Nephron (organoid): Measurements from ENCODE around the gene LSM14A.
A peak's percentile ranks its signal among the peaks of the same experiment; 100 is the strongest.

Source experiments
- H3K27ac Mint-ChIP-seq, 3 experiments: 2 replicates each; pipeline ENCODE4 v1.8.0; 2020; ENCODE audit warnings: mixed read lengths in 3 of 3, mild to moderate bottlenecking in 2 of 3, moderate library complexity in 1 of 3
- H3K27me3 Mint-ChIP-seq: 2 replicates; pipeline ENCODE4 v1.8.0; 2021; ENCODE audit warnings: low read depth, mild to moderate bottlenecking, moderate library complexity, mixed read lengths
- H3K36me3 Mint-ChIP-seq: 2 replicates; pipeline ENCODE4 v1.8.0; 2020; ENCODE audit warnings: low read depth, mixed read lengths
- H3K4me1 Mint-ChIP-seq: 2 replicates; pipeline ENCODE4 v1.8.0; 2020; ENCODE audit warnings: mixed read lengths
- H3K4me3 Mint-ChIP-seq, 3 experiments: 2 replicates each; pipeline ENCODE4 v1.8.0; 2020; ENCODE audit warnings: mild to moderate bottlenecking in 3 of 3, mixed read lengths in 3 of 3, moderate library complexity in 2 of 3
- H3K9me3 Mint-ChIP-seq: 2 replicates; pipeline ENCODE4 v1.8.0; 2020; ENCODE audit warnings: mixed read lengths
- CTCF ChIP-seq, 3 experiments: fragments of 200-600 bp; sonication (generic); IDR thresholded peaks; one replicate each; pipeline ENCODE4 v1.5.0; 2021; ENCODE audit warnings: antibody characterized with exemption in 3 of 3; ENCODE audit not compliant: unreplicated experiment in 3 of 3

The LSM14A gene

DNA sequence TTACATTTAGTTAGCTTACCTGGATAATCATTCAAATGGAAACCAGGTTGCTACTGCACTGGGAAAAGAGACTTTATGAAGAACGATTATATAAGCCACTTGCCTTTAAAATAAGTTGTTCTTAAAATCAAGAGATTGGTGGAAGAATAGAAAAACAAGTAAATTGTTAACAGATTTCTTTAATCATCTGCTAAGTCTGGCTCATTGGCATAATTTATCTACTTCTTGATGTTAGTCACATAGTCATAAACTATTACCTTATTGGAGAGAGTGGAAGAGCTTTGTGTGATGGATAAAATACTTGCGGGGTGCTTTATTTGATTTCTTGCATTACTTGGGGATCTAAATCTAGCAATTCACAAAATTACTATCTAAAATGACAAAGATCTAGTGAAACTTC lies 6.8 kb downstream of the LSM14A start:
- Mint-ChIP-seq H3K27me3 (no peaks in the 10 kb centered on the region), H3K27ac (peak overlapping the region; percentile 54 to 88 (median 67)), H3K36me3 (peaks cover 42% of the 10 kb centered on the region), H3K4me3 (peak overlapping the region in 2 of 3 experiments; percentile 4 to 34), H3K9me3 (no peaks in the 10 kb centered on the region), H3K4me1 (peaks cover 57% of the 10 kb centered on the region)
- TF ChIP-seq CTCF (IDR thresholded peaks at IDR 0.05; ENCODE audit: unreplicated experiment in 3 of 3): no peak

GRCh38 chr19:34180273-34180672 lies 8.0 kb downstream of the LSM14A start:
- Mint-ChIP-seq H3K4me1 (peaks cover 63% of the 10 kb centered on the region), H3K27me3 (no peaks in the 10 kb centered on the region), H3K4me3 (no peak overlapping the region), H3K27ac (peak overlapping the region in 2 of 3 experiments; percentile 42 to 57), H3K36me3 (peaks cover 43% of the 10 kb centered on the region), H3K9me3 (no peaks in the 10 kb centered on the region)
- TF ChIP-seq CTCF (IDR thresholded peaks at IDR 0.05; ENCODE audit: unreplicated experiment in 3 of 3): no peak

GRCh38 chr19:34180709-34181108 lies 8.4 kb downstream of the LSM14A start:
- Mint-ChIP-seq H3K27me3 (no peaks in the 10 kb centered on the region), H3K4me1 (peaks cover 68% of the 10 kb centered on the region), H3K9me3 (no peaks in the 10 kb centered on the region), H3K27ac (peak overlapping the region in 2 of 3 experiments; percentile 42 to 57), H3K4me3 (no peak overlapping the region), H3K36me3 (peaks cover 43% of the 10 kb centered on the region)
- TF ChIP-seq CTCF (IDR thresholded peaks at IDR 0.05; ENCODE audit: unreplicated experiment in 3 of 3): no peak

- Mint-ChIP-seq H3K4me3 (no peak overlapping the region), H3K9me3 (no peaks in the 10 kb centered on the region), H3K27ac (peak overlapping the region in 2 of 3 experiments; percentile 9 to 42), H3K27me3 (no peaks in the 10 kb centered on the region), H3K4me1 (peaks cover 68% of the 10 kb centered on the region), H3K36me3 (peaks cover 41% of the 10 kb centered on the region)
- no peak for TF ChIP-seq CTCF (IDR thresholded peaks at IDR 0.05; ENCODE audit: unreplicated experiment in 3 of 3)
Observed at GRCh38 chr19:34181111-34181864, 9.0 kb downstream of the LSM14A start.

DNA sequence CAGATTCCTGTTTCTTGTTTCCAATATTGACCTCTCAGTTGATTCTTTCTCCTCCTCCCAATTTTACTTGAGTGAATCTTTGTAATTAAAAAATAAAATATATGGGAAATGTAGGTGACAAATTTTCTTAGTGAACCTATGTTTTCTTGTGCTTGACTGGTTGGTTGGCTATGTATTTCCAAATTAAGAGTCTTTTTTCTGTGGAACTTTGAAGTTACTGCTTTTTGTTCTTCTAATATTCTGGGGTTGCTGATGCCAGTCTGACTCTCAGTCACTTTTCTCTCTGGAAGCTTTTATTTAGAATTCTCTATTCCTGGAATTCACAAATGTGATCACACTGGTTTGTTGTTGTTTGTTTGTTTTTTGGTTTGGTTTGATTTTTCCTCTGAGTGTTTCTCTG lies 9.8 kb downstream of the LSM14A start:
- H3K4me3 Mint-ChIP-seq: no peak overlapping the region
- TF ChIP-seq CTCF (IDR thresholded peaks at IDR 0.05; ENCODE audit: unreplicated experiment in 3 of 3): no peak
- peaks cover 64% of the 10 kb centered on the region for H3K4me1 Mint-ChIP-seq
- peak overlapping the region in 1 of 3 experiments; percentile 9 for H3K27ac Mint-ChIP-seq
- H3K27me3 Mint-ChIP-seq: no peaks in the 10 kb centered on the region
- no peaks in the 10 kb centered on the region for H3K9me3 Mint-ChIP-seq
- peaks cover 37% of the 10 kb centered on the region for H3K36me3 Mint-ChIP-seq
